Prostate gland (tissue), 2 donors: ENCODE results near the gene STX11. TPM values are rescaled to one million over a fixed set of nuclear protein-coding genes. Genes with fewer than 3 reads are reported as not detected.

Source experiments
- DNase-seq: peaks from one replicate; pipeline ENCODE4 v3.0.0-alpha.2; 2019; ENCODE audit warnings: low spot score
- H3K27ac ChIP-seq, 2 donors: fragments of 200-600 bp; sonication (generic); 2 replicates each; pipeline ENCODE4 v1.5.1; 2017 to 2019
- H3K27me3 ChIP-seq: fragments of 200-600 bp; sonication (generic); replicated peaks from 2 replicates; pipeline ENCODE4 v1.5.1; 2019; ENCODE audit not compliant: insufficient read depth
- H3K36me3 ChIP-seq, 2 donors: fragments of 200-600 bp; sonication (generic); 1 replicate in 1 of 2; 2 replicates in 1 of 2; pipeline versions ENCODE4 v1.5.1 to v1.8.1; 2017 to 2019
- H3K4me1 ChIP-seq: fragments of 200-600 bp; sonication (generic); replicated peaks from 2 replicates; pipeline ENCODE4 v1.5.1; 2019
- H3K4me3 ChIP-seq, 2 donors: fragments of 200-600 bp; sonication (generic); 2 replicates each; pipeline ENCODE4 v1.5.1; 2017 to 2019
- H3K9me3 ChIP-seq: fragments of 200-600 bp; sonication (generic); 2 replicates; pipeline ENCODE4 v1.5.1; 2017
- POLR2A ChIP-seq: fragments of 450-650 bp; IDR thresholded peaks from one replicate; pipeline ENCODE4 v1.6.1; 2016; ENCODE audit warnings: antibody characterized with exemption, mild to moderate bottlenecking
- POLR2AphosphoS5 ChIP-seq: sonication (generic); formaldehyde crosslinking; IDR thresholded peaks from one replicate; pipeline ENCODE4 v1.6.1; 2017; ENCODE audit warnings: antibody characterized with exemption
- WGBS: methylation state at CpG from one replicate; pipeline ENCODE4 v1.1.5; 2018; 5-methylcytosine and 5-hydroxymethylcytosine counted together
- intact Hi-C: fragments of 100-400 bp; cut with DNase I; formaldehyde crosslinking; loops from one replicate; pipeline ENCODE4 v1.14.2; 2022
- total RNA-seq, 2 donors: library from RNA; depleted of rRNA; stranded (reverse); fragments of >200 nt; gene quantifications; one replicate each; pipeline ENCODE4 v1.1.0, GENCODE V29; 2016
- TF ChIP-seq, protein P1 (sequence below), 4 experiments: fragments of 200-600 bp in 2 of 4; fragments of 450-650 bp in 2 of 4; sonication (generic) in 2 of 4; IDR thresholded peaks; 1 replicate in 3 of 4; 2 replicates in 1 of 4; pipeline ENCODE4 v1.5.1; 2016 to 2019; ENCODE audit warnings: antibody characterized with exemption in 4 of 4, mild to moderate bottlenecking in 2 of 4, moderate library complexity in 2 of 4

STX11 gene
- total RNA-seq, 2 donors from 2014 or later: 1.4 to 8.0 TPM

DNA sequence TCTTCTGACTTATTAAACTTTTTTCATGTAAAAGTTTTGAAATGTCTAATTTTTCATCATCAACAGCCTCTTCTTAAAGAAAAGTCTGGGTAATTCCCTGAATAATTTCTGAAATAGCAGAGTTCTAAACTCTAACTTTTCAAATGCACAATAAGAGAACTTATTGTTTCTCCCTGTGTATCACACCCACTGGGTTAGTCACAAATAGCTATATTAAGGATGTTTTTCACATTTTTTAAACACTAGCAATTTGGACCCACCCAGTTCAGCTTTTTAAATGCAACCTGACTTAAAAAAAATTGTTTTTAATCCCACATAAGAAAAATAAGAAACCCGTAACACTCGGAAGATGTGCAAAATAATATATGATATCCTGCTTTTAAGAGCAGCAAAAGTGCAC is 73.4 kb downstream of the STX11 start:
- no peaks in the 10 kb centered on the region for H3K9me3 ChIP-seq
- 85% methylated on average over 2 of the region's 2 CpGs for WGBS
- intact Hi-C loops: no loop called here
- no peak overlapping the region for H3K4me3 ChIP-seq
- H3K36me3 ChIP-seq: no peaks in the 10 kb centered on the region
- H3K4me1 ChIP-seq: no peaks in the 10 kb centered on the region
- no peak for DNase-seq
- H3K27ac ChIP-seq: no peak overlapping the region
- TF ChIP-seq POLR2A (no peak), POLR2AphosphoS5 (no peak)
- TF ChIP-seq, protein P1, sequence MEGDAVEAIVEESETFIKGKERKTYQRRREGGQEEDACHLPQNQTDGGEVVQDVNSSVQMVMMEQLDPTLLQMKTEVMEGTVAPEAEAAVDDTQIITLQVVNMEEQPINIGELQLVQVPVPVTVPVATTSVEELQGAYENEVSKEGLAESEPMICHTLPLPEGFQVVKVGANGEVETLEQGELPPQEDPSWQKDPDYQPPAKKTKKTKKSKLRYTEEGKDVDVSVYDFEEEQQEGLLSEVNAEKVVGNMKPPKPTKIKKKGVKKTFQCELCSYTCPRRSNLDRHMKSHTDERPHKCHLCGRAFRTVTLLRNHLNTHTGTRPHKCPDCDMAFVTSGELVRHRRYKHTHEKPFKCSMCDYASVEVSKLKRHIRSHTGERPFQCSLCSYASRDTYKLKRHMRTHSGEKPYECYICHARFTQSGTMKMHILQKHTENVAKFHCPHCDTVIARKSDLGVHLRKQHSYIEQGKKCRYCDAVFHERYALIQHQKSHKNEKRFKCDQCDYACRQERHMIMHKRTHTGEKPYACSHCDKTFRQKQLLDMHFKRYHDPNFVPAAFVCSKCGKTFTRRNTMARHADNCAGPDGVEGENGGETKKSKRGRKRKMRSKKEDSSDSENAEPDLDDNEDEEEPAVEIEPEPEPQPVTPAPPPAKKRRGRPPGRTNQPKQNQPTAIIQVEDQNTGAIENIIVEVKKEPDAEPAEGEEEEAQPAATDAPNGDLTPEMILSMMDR (IDR thresholded peaks at IDR 0.05): no peak
- no peaks in the 10 kb centered on the region for H3K27me3 ChIP-seq

DNA sequence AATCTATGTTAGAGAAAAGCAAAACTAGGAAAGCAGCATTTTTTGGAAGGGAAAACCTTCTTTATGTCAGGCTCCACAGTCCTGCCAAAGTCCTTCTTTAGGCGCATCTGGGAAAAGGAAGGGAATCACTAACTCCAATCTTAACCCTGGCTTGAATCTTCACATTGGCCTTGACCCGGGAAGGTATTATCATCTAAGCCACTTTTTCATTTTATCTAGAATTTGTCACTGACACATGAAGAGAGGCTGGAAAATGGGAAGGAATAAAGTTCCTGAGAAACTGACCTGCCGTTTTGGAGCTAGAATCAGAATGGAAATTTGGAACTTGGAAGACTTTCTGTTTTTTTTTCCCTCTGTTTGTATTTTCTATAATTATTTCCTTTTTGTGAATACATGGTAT is 81.4 kb downstream of the STX11 start:
- 37% methylated on average over 3 of the region's 3 CpGs for WGBS
- no peak overlapping the region for H3K4me3 ChIP-seq
- TF ChIP-seq, protein P1 (IDR thresholded peaks at IDR 0.05): no peak
- TF ChIP-seq POLR2A: no peak
- TF ChIP-seq POLR2AphosphoS5: no peak

DNA sequence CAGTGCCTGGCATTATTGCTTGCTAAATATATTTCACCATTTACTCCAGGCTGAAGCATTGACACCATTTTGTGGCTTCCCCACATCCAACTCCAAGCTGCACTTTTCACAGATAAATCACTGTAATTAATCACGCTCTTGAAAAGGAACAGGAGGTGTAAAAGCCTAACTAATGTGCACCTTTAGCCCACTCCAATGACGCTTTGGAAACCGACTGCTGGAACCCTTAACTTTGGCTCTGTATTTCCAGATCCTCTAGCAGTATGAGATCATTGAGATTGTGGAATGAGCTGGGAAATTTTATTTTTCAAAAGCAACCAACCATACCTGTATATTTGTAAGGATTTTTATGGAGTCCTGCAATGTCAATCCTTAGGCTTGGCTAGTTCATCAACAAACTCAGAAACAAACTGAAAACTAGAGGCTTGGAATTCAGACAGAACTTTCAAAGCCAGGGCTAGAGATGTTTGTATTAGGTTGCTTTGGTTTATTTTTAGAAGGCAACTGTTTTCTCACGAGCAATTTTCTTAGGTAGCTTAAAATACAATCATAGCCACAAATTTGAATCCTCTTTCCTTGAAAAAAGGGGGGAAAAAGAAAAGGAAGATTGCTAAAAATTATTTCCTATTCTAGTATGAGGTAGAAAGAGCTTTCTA is 82.0 kb downstream of the STX11 start:
- Histone ChIP-seq H3K27ac (no peak overlapping the region), H3K4me1 (no peaks in the 10 kb centered on the region), H3K27me3 (no peaks in the 10 kb centered on the region), H3K4me3 (no peak overlapping the region), H3K36me3 (no peaks in the 10 kb centered on the region), H3K9me3 (no peaks in the 10 kb centered on the region)
- TF ChIP-seq POLR2AphosphoS5: no peak
- TF ChIP-seq POLR2A: no peak
- no peak for DNase-seq
- WGBS: 62% methylated on average over 4 of the region's 4 CpGs
- intact Hi-C loops: no loop called here

More for the DNA sequence above, 81.4 kb downstream of the STX11 start:
- H3K4me1 ChIP-seq: no peaks in the 10 kb centered on the region
- H3K27me3 ChIP-seq: no peaks in the 10 kb centered on the region
- DNase-seq: no peak
- intact Hi-C loops: no loop called here
- H3K36me3 ChIP-seq: no peaks in the 10 kb centered on the region
- no peak overlapping the region for H3K27ac ChIP-seq
- H3K9me3 ChIP-seq: no peaks in the 10 kb centered on the region

DNA sequence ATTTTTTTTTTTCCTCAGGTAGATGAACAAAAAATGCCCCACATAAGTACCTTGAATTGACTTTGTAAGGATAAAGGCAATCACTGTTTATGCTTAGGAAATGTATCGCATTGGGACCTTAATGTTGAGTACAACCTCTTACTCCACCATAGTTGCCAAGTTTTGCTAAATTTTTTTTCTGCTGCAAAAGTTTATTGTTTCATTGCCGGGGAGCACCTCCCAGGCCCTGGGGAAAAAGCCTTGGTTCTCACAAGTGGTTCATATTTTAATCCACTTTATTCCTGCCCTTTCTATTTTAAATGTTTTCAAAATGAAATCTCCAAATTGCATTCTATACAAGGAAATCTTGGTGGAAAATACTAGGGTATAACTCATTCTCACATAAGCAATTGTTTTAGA is 82.5 kb downstream of the STX11 start:
- intact Hi-C loops: no loop called here
- no peaks in the 10 kb centered on the region for H3K9me3 ChIP-seq
- H3K4me3 ChIP-seq: no peak overlapping the region
- TF ChIP-seq, protein P1 (IDR thresholded peaks at IDR 0.05): no peak
- TF ChIP-seq POLR2AphosphoS5 (no peak), POLR2A (no peak)
- no peaks in the 10 kb centered on the region for H3K27me3 ChIP-seq
- H3K36me3 ChIP-seq: no peaks in the 10 kb centered on the region
- no peaks in the 10 kb centered on the region for H3K4me1 ChIP-seq
- WGBS: 52% methylated on average over 2 of the region's 2 CpGs
- DNase-seq: no peak
- no peak overlapping the region for H3K27ac ChIP-seq

DNA sequence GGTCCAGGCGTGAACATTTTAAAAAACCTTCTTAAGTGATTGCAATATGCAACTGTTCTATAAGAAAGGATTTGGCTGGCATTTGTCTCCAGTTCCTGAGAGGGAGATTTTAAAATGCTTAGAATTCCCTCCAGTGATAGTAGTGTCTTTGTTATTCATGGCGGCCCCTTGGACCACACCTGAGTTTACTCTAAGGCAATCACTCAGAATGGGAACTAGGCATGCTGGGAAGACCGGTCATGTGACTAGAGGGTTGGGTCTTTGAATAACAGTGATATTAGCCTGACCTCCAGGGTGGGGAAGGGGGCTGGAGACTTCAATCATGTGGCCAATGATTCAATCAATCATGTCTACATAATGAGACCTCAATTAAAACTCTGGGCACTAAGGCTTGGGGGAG is 84.1 kb downstream of the STX11 start:
- WGBS: 95% methylated on average over 3 of the region's 3 CpGs
- Histone ChIP-seq H3K27ac (no peak overlapping the region), H3K4me1 (no peaks in the 10 kb centered on the region), H3K36me3 (no peaks in the 10 kb centered on the region), H3K4me3 (no peak overlapping the region), H3K9me3 (no peaks in the 10 kb centered on the region), H3K27me3 (no peaks in the 10 kb centered on the region)
- DNase-seq: no peak
- TF ChIP-seq POLR2A (no peak), POLR2AphosphoS5 (no peak)
- TF ChIP-seq, protein P1 (IDR thresholded peaks at IDR 0.05): no peak
- intact Hi-C loops: no loop called here
